HG02981 (cell line): ENCODE data around the gene MAP7D1.
"Not testable (repeated sequence)": the region's sequence is repeated elsewhere in the genome, so short reads cannot be mapped to it uniquely, and the experiment has no call there.

Experiments used
- ATAC-seq: cut with Tn5 transposase; IDR thresholded peaks from one replicate; pipeline ENCODE4 v1.9.1; 2021; ENCODE audit warnings: mild to moderate bottlenecking, moderate library complexity; ENCODE audit not compliant: unreplicated experiment

Gene MAP7D1

GRCh38 chr1:36166938-36167905, 11.3 kb downstream of the MAP7D1 start:
- no peak for ATAC-seq

GRCh38 chr1:36168514-36168913, 12.6 kb downstream of the MAP7D1 start:
- no peak for ATAC-seq

DNA sequence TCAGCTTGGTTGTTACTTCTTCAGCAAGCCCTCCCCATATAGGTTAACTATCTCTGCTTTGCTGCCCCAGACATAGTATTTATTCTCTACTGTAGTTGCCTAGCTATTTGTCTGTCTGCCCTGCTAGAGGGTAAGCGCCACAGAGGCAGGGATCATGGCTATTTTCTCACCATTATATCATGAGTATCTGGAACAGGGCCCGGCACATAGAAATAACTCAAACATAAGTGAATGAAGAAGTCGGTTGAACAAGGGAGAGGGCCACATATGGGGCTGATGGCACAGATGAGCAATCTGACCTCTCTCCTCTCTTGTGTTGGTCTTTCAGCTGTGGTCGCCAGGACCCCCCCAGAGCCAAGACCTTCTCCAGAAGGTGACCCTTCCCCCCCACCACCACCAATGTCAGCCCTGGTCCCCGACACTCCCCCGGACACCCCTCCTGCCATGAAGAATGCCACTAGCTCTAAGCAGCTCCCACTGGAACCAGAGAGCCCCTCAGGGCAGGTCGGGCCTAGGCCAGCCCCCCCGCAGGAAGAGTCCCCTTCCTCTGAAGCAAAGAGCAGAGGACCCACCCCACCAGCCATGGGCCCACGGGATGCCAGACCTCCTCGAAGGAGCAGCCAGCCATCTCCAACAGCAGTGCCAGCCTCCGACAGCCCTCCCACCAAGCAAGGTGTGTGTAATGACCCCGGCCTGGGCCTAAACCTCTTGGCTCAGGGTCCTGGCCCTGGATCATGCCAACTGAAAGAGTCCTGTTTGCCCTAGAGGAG, 14.9 kb downstream of the MAP7D1 start:
- ATAC-seq, result no peak

- ATAC-seq, result no peak
Measured at GRCh38 chr1:36172017-36172747, 16.2 kb downstream of the MAP7D1 start.

GRCh38 chr1:36172983-36173382, 17.0 kb downstream of the MAP7D1 start:
- no peak for ATAC-seq

DNA sequence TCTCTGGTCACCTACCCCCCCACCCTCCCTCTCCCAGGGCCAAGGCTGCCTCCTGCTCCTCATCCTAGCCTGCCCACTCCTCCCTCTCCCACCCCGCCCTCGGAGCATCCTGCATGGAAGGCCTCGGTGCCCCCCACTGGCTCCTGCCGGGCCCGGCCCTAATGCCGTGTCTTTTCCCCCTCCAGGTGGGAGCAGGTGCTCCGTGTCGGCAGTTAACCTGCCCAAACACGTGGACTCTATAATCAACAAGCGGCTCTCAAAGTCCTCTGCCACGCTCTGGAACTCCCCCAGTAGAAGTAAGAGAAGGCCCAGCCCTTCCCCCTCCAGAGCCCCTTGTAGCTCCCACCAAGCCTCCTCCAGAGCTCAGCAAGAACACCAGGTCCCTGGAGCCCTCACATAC, 18.8 kb downstream of the MAP7D1 start:
- ATAC-seq, result no peak

DNA sequence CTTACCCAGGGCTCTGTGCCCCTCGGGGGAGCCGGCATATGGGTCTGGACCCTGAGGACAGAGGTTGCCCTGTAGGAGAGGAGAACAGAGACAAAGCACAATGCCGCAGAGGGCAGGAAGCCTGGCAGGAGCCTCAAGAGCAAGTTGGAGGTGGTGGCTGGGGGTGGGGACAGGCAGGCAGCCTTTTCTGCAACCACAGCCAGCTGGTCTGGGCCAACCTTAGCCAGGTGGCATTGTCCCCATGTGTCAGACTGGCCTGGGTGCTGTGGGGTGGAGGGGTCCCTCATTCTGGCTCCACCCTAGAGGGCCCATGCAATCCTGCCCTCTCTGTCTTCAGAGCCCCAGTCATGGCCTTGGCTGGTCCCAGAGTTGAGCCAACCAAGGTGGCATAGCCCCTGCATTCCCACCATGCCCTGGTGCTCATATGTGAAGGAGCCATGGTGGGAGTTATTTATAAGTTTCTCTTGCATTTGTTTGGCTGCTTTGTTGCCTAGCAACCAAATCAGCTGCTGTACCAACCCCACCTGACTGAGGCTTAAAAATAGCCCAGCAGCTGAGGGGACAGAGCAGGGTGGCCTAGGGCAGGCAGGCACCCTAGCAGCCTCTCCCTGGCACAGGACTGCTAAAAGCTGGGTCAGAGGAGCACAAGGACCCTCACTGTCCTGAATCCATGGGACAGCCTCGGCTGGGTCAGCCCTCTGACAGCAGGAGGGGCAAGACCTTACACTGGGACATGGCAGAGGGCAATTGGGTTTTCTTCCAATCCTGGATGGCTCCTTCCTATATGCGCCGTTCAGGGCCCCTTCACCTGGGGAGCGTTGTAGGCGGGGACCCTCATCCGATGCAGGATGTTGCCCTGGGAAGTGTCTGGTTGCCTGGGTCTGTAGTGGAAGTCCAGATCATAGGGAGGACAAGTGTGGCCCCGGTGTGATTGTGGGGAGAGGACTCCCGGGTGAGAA, 19.5 kb downstream of the MAP7D1 start:
- no peak for ATAC-seq

- no peak for ATAC-seq
Measured at GRCh38 chr1:36176106-36176949, 20.4 kb downstream of the MAP7D1 start.

DNA sequence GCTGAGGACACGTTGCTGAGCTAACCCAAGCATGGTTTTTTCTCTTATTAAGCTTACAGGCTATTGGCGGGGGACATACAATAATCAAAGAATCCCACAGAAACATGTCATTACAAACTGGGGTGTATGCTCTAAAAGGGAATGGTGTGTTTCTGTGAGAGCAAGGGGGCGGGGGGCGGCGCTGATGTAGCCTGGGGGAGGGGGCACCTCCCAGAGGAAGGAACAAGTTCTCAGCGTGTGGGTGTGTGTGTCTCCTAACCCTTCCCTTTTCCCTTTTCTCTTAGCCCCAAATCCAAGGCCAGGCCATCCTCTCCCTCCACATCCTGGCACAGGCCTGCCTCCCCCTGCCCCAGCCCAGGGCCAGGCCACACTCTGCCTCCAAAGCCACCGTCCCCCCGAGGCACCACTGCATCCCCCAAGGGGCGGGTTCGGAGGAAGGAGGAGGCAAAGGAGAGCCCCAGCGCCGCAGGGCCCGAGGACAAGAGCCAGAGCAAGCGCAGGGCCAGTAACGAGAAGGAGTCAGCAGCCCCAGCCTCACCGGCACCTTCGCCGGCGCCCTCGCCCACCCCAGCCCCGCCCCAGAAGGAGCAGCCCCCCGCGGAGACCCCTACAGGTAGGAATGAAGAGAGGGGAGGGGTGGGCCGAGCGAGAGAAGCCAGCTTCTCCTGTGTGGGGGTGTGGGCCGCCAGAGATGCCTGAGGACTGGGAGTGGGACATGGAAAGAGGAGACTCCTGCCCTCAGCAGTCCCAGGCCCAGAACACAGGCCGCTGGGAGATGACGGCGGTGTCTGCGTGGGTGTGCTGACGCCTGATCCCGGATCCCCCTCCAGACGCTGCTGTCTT, 21.9 kb downstream of the MAP7D1 start:
- no peak for ATAC-seq

DNA sequence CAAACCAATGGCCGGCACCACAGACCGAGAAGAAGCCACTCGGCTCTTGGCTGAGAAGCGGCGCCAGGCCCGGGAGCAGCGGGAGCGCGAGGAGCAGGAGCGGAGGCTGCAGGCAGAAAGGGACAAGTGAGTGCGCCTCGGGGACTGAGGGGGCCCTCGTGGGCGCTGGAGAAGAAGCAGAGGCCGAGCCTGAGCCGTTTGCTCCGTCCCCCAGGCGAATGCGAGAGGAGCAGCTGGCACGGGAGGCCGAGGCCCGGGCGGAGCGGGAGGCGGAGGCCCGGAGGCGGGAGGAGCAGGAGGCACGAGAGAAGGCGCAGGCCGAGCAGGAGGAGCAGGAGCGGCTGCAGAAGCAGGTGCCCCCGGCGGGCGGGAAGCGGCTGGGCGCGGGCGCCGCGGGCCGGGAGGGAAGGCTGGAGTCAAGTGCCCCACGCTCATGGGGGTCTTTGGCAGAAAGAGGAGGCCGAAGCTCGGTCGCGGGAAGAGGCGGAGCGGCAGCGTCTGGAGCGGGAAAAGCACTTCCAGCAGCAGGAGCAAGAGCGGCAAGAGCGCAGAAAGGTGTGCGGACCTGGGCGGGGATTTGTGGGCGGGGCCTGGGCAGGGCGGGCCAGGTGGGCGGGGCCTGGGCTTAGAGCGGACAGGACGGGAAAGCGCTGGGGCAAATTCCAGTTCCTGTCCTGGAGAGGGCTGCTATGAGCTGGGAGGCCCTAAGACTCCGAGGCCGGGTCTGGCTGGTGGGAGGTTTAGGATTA, 22.7 kb downstream of the MAP7D1 start:
- ATAC-seq, result no peak

DNA sequence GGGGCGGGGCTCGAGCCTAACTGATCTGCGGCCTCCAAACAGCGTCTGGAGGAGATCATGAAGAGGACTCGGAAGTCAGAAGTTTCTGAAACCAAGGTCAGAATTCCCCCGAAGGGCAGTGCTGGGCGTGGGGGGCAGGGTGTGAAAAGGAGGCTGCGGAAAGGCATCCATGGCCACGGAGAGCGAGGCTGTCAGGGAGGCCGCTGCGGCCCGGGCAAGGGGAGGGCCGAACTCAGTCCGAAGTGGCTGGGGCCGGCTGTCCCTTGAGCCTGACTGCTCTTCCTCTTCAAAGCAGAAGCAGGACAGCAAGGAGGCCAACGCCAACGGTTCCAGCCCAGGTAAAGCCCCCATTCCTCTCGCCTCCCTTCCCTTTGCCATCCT, 23.2 kb downstream of the MAP7D1 start:
- no peak for ATAC-seq

DNA sequence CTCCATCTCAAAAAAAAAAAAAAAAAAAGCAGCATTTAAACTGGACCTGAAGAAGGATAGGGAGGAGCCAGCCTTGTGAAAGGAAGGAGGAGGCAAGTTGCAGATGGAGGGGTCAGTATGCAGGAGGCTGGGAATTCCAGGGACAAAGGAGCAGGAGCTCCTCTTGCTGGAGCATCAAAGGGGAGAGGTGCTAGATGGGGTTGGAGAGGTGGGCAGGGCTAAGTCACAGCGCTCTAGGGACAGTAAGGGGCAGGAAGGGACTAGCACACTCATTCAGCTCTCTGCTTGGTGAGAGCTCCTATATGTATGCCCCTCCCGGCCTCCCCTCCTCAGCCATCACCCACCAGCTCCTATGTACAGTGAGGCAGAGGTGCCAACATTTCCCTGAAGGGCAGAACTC, 26.8 kb downstream of the MAP7D1 start:
- ATAC-seq, result no peak

- no peak for ATAC-seq
Measured at GRCh38 chr1:36183309-36183856, 27.4 kb downstream of the MAP7D1 start.

GRCh38 chr1:36187800-36188593, 32.0 kb downstream of the MAP7D1 start:
- peak; percentile 63 for ATAC-seq

- ATAC-seq, result not testable (repeated sequence)
Measured at GRCh38 chr1:36196805-36197204, 40.8 kb downstream of the MAP7D1 start.

DNA sequence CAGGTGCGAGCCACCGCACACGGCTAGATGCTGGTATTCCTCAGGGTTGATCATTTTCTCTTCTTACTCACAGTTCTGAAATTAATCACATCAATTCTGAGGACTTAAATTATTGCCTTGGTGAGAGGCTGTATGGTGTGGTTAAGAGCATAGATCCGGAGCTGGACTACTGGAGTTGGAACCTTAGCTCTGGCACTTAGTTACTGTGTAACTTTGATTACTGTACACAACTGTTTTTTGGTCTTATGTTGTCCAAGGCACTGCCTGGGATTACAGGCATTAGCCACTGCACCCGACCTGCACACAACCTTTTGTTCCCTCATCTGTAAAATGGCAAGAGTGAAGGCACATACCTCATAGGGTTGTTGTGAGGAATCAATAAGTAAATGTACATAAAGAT, 42.7 kb downstream of the MAP7D1 start:
- ATAC-seq, result no peak
